ENCODE data around the gene SUCO. TPM values are rescaled to one million over a fixed set of nuclear protein-coding genes. Genes with fewer than 3 reads are reported as not detected.

The SUCO gene
- polyA plus RNA-seq, 1 of the 3 experiments (the other 2 are of a cell fraction), result 5.4 TPM

GRCh38 chr1:172630056-172630818 lies 97.3 kb downstream of the SUCO start:
- 0 out of 2 replicates have a peak, but pooled peaks have one; percentile 4 for TF ChIP-seq FOSL2 (IDR thresholded peaks at IDR 0.05; ENCODE audit: borderline replicate concordance, low read depth)
- TF ChIP-seq NFIC (IDR thresholded peaks at IDR 0.05; ENCODE audit: borderline replicate concordance), result no peak
- no peak for TF ChIP-seq ELF1 (IDR thresholded peaks at IDR 0.05)
- TF ChIP-seq YY1 (IDR thresholded peaks at IDR 0.05; ENCODE audit: low read depth), result no peak
- no peak for TF ChIP-seq MXI1 (IDR thresholded peaks at IDR 0.05; ENCODE audit: low read depth, low read length)
- Histone ChIP-seq H2AFZ (ENCODE audit: low read depth) (peak overlapping the region; percentile 20; the same call in 1 of the 2 replicates), H3K4me2 (no peak overlapping the region), H3K9me3 (no peaks in the 10 kb centered on the region), H3F3A (replicated peaks; ENCODE audit: insufficient read depth) (no peaks in the 10 kb centered on the region), H3K27ac (ENCODE audit: low read depth in 2 of 2, low read length in 1 of 2) (no peak overlapping the region), H3K27me3 (ENCODE audit: insufficient read depth) (no peaks in the 10 kb centered on the region), H3K9ac (no peak overlapping the region), H3K4me3 (ENCODE audit: low read depth in 2 of 2, low read length in 1 of 2) (no peak overlapping the region), H3K4me1 (ENCODE audit: control insufficient read depth in 1 of 2, insufficient read depth in 2 of 2, low read depth in 1 of 2, low read length in 1 of 2) (no peaks in the 10 kb centered on the region; a peak in 1 of 4 replicates), H3K36me3 (replicated peaks in 1 of 2; ENCODE audit: control insufficient read depth in 1 of 2, insufficient read depth in 2 of 2, low read length in 1 of 2) (no peaks in the 10 kb centered on the region), H3K79me2 (ENCODE audit: insufficient read depth) (no peaks in the 10 kb centered on the region), H3K9me2 (no peaks in the 10 kb centered on the region), H4K20me1 (ENCODE audit: insufficient read depth) (no peaks in the 10 kb centered on the region)
- WGBS (ENCODE audit: low lambda C conversion rate), result 81% methylated on average over 11 of the region's 11 CpGs
- CTCF ChIA-PET, result no interaction called here
- no peak for DNase-seq
- POLR2A ChIA-PET, result no interaction called here

DNA sequence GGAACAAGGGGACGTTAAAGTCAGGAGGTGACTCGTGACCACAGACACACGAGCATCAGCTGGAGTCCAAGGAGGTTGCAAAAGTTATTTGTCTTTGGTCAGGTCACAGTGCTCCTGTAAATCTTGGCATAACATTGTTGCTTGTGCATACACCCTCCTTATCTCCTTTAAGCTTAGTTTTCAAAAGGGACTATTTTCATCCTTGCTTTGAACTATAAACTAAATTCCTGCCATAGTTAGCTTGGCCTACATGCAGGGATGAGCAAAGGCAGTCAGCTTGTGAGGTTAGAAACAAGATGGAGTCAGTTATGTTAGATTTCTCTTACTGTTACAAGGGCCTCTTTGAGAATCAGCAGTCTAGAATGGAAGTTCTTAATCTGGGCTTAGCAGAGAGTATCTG lies 97.9 kb downstream of the SUCO start:
- WGBS (ENCODE audit: low lambda C conversion rate), result 44% methylated on average over 3 of the region's 3 CpGs
- CTCF ChIA-PET, result no interaction called here
- no peak overlapping the region for H3K9ac ChIP-seq
- no peaks in the 10 kb centered on the region for H3K79me2 ChIP-seq (ENCODE audit: insufficient read depth)
- no peaks in the 10 kb centered on the region for H3F3A ChIP-seq (replicated peaks; ENCODE audit: insufficient read depth)
- H3K4me3 ChIP-seq (ENCODE audit: low read depth in 2 of 2, low read length in 1 of 2), result no peak overlapping the region
- H3K9me2 ChIP-seq, result no peaks in the 10 kb centered on the region
- TF ChIP-seq RXRA (IDR thresholded peaks at IDR 0.05; ENCODE audit: borderline replicate concordance, low read depth) (no peak), EZH2phosphoT487 (IDR thresholded peaks at IDR 0.05; ENCODE audit: borderline replicate concordance, low read depth) (no peak), GATA2 (CRISPR knock-in tag; IDR thresholded peaks at IDR 0.05) (no peak), TAF1 (IDR thresholded peaks at IDR 0.05; ENCODE audit: borderline replicate concordance, low read depth, low read length) (no peak), CHD2 (IDR thresholded peaks at IDR 0.05; ENCODE audit: low read length, partially characterized antibody) (no peak), ELF1 (IDR thresholded peaks at IDR 0.05) (no peak), POLR2AphosphoS5 (IDR thresholded peaks at IDR 0.05; ENCODE audit: low read depth, low read length) (no peak), PBX3 (IDR thresholded peaks at IDR 0.05) (no peak), RAD21 (IDR thresholded peaks at IDR 0.05; ENCODE audit: low read length) (no peak), MAX (IDR thresholded peaks at IDR 0.05; ENCODE audit: low read depth) (no peak), NFIC (IDR thresholded peaks at IDR 0.05; ENCODE audit: borderline replicate concordance) (no peak), JUND (IDR thresholded peaks at IDR 0.05) (no peak), MEF2A (IDR thresholded peaks at IDR 0.05; ENCODE audit: borderline replicate concordance, low read depth) (no peak), SIN3A (IDR thresholded peaks at IDR 0.05; ENCODE audit: borderline replicate concordance, low read depth, low read length) (no peak), MXI1 (IDR thresholded peaks at IDR 0.05; ENCODE audit: low read depth, low read length) (no peak)
- TF ChIP-seq, protein P1, sequence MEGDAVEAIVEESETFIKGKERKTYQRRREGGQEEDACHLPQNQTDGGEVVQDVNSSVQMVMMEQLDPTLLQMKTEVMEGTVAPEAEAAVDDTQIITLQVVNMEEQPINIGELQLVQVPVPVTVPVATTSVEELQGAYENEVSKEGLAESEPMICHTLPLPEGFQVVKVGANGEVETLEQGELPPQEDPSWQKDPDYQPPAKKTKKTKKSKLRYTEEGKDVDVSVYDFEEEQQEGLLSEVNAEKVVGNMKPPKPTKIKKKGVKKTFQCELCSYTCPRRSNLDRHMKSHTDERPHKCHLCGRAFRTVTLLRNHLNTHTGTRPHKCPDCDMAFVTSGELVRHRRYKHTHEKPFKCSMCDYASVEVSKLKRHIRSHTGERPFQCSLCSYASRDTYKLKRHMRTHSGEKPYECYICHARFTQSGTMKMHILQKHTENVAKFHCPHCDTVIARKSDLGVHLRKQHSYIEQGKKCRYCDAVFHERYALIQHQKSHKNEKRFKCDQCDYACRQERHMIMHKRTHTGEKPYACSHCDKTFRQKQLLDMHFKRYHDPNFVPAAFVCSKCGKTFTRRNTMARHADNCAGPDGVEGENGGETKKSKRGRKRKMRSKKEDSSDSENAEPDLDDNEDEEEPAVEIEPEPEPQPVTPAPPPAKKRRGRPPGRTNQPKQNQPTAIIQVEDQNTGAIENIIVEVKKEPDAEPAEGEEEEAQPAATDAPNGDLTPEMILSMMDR (IDR thresholded peaks at IDR 0.05), result no peak
- TF ChIP-seq, protein P2, sequence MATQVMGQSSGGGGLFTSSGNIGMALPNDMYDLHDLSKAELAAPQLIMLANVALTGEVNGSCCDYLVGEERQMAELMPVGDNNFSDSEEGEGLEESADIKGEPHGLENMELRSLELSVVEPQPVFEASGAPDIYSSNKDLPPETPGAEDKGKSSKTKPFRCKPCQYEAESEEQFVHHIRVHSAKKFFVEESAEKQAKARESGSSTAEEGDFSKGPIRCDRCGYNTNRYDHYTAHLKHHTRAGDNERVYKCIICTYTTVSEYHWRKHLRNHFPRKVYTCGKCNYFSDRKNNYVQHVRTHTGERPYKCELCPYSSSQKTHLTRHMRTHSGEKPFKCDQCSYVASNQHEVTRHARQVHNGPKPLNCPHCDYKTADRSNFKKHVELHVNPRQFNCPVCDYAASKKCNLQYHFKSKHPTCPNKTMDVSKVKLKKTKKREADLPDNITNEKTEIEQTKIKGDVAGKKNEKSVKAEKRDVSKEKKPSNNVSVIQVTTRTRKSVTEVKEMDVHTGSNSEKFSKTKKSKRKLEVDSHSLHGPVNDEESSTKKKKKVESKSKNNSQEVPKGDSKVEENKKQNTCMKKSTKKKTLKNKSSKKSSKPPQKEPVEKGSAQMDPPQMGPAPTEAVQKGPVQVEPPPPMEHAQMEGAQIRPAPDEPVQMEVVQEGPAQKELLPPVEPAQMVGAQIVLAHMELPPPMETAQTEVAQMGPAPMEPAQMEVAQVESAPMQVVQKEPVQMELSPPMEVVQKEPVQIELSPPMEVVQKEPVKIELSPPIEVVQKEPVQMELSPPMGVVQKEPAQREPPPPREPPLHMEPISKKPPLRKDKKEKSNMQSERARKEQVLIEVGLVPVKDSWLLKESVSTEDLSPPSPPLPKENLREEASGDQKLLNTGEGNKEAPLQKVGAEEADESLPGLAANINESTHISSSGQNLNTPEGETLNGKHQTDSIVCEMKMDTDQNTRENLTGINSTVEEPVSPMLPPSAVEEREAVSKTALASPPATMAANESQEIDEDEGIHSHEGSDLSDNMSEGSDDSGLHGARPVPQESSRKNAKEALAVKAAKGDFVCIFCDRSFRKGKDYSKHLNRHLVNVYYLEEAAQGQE (IDR thresholded peaks at IDR 0.05; ENCODE audit: low read depth, low read length), result no peak
- DNase-seq, result no peak
- H3K27ac ChIP-seq (ENCODE audit: low read depth in 2 of 2, low read length in 1 of 2), result no peak overlapping the region
- no peak overlapping the region for H3K4me2 ChIP-seq
- H4K20me1 ChIP-seq (ENCODE audit: insufficient read depth), result no peaks in the 10 kb centered on the region
- H3K9me3 ChIP-seq, result no peaks in the 10 kb centered on the region
- no peaks in the 10 kb centered on the region for H3K36me3 ChIP-seq (replicated peaks in 1 of 2; ENCODE audit: control insufficient read depth in 1 of 2, insufficient read depth in 2 of 2, low read length in 1 of 2)
- POLR2A ChIA-PET, result no interaction called here
- no peak overlapping the region for H2AFZ ChIP-seq (ENCODE audit: low read depth)
- H3K27me3 ChIP-seq (ENCODE audit: insufficient read depth), result no peaks in the 10 kb centered on the region
- no peaks in the 10 kb centered on the region; a peak in 1 of 4 replicates for H3K4me1 ChIP-seq (ENCODE audit: control insufficient read depth in 1 of 2, insufficient read depth in 2 of 2, low read depth in 1 of 2, low read length in 1 of 2)

Data from SK-N-SH (cell line).